ENCODE measurements around the gene IL20RA.

- TF ChIP-seq CTCF (IDR thresholded peaks at IDR 0.05) (no peak), POLR2A (IDR thresholded peaks at IDR 0.05) (no peak)
These were observed 25.5 kb upstream of the IL20RA start for GRCh38 chr6:137070303-137070702.
